Stimulated activated CD8-positive, alpha-beta memory T cell treated with anti-CD3 and anti-CD28 coated beads, Interleukin-7, amount 100 ng/mL, for 24 hours (primary cell): Measurements from ENCODE around the gene BCL6.

Experiments used
- DNase-seq: peaks from one replicate; pipeline ENCODE4 v3.0.0-alpha.2; 2020; ENCODE audit warnings: low read depth

BCL6 gene

GRCh38 chr3:187745201-187746058 lies at the start of gene BCL6:
BCL6 (minus strand) TSS chr3:187745468; CDS start chr3:187733693, 11,775 bp downstream.
- DNase-seq, result no peak

GRCh38 chr3:187794731-187795130 lies 49.5 kb upstream of the BCL6 start:
- no peak for DNase-seq

- no peak for DNase-seq
Observed at GRCh38 chr3:187793618-187794017, 48.4 kb upstream of the BCL6 start.

GRCh38 chr3:187792521-187792920 lies 47.3 kb upstream of the BCL6 start:
- DNase-seq, result no peak

- no peak for DNase-seq
Observed at GRCh38 chr3:187789872-187790271, 44.6 kb upstream of the BCL6 start.

GRCh38 chr3:187788984-187789857 lies 44.0 kb upstream of the BCL6 start:
- DNase-seq, result no peak

GRCh38 chr3:187783098-187783497 lies 37.8 kb upstream of the BCL6 start:
- DNase-seq, result no peak

- no peak for DNase-seq
Observed at GRCh38 chr3:187782006-187782405, 36.7 kb upstream of the BCL6 start.

GRCh38 chr3:187781001-187781400 lies 35.7 kb upstream of the BCL6 start:
- no peak for DNase-seq

GRCh38 chr3:187778726-187779125 lies 33.5 kb upstream of the BCL6 start:
- DNase-seq, result no peak

- no peak for DNase-seq
Observed at GRCh38 chr3:187777331-187777941, 32.2 kb upstream of the BCL6 start.

- no peak for DNase-seq
Observed at GRCh38 chr3:187775549-187775948, 30.3 kb upstream of the BCL6 start.

GRCh38 chr3:187774185-187774789 lies 29.0 kb upstream of the BCL6 start:
- DNase-seq, result no peak

GRCh38 chr3:187773233-187774184 lies 28.2 kb upstream of the BCL6 start:
- no peak for DNase-seq

- DNase-seq, result no peak
Observed at GRCh38 chr3:187770224-187770623, 25.0 kb upstream of the BCL6 start.

- no peak for DNase-seq
Observed at GRCh38 chr3:187769771-187770170, 24.5 kb upstream of the BCL6 start.

- DNase-seq, result no peak
Observed at GRCh38 chr3:187767266-187768012, 22.2 kb upstream of the BCL6 start.

GRCh38 chr3:187765342-187765741 lies 20.1 kb upstream of the BCL6 start:
- no peak for DNase-seq

GRCh38 chr3:187763850-187764648 lies 18.8 kb upstream of the BCL6 start:
- no peak for DNase-seq
